Globus pallidus (tissue), 1 donor: Measurements from ENCODE around the gene ANO2.

Experiments used
- DNase-seq: peaks from one replicate; pipeline ENCODE4 v3.0.0-alpha.2; 2015; ENCODE audit warnings: low spot score

Gene ANO2

DNA sequence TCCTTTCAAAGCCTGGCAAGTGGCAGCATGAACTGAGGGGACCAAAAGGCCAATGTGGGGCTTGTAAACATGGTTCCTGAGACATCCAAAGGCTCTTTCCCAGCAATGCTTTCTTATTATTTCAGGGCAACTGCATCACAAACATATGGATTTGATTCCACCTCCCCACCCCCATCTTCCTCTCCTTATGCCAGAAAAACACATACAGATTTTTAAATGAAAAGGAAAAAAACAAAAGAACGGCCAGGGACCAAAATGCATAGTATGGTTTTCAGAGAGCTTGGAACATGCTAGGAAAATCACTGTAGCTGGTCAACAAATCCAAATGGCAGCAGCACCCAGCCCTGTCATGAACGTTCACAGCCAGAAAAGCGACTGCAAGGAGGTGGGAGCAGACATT, 167.6 kb downstream of the ANO2 start:
- DNase-seq, result no peak

DNA sequence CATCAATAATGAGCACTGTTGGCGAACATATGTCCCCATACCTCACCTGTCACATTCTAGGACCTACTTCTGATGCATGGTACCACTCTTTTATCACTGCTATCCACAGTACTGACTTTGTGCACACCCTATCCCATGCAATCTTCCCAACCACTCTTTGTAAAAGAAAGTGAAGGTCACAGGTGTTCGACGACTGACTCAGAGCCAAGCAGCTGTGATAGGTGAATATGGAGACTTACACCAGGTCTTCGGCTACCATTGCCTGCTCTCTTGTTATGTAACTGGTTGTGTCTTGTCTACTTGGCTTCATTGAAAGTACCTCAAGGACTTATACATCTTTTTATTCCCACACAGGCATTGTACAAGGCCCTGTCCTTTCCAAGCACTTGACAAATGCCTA, 169.0 kb downstream of the ANO2 start:
- no peak for DNase-seq

DNA sequence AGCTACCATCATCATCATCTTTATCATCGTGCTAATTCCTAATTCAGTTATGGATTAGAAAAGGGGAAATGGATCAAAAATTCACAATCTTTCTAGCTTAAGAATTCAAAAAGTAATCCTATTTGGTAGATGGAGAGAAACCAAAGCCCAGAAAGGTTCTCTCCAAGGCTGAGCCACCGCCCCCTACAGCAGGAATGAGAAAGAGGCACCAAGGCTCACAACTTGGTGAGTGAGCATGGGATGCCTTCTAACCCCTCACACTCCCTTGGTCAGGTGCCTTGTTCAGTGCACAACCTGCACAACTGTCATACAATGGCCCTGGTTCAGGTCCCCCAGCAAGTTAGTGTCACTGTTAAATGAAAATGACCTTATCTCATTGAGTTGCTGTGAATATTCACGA, 171.5 kb downstream of the ANO2 start:
- DNase-seq, result no peak

DNA sequence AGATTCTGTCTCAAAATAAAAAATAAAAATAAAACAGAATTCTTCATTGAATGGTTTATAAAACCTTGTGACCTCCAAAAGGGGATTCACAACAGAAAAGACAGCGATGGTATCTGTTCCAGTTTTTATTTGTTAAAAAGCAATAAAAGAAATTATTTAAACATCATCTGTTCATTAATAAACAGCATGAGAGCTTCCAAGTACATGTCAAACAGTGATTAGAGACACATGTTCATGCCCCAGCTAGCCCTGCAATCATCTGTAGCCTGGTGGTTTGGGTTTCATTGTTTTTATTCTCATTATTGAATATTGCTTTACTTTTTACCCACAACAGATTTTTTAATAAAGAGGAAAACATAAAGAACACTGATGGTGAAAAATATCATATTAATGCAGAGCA, 173.3 kb downstream of the ANO2 start:
- DNase-seq, result no peak

DNA sequence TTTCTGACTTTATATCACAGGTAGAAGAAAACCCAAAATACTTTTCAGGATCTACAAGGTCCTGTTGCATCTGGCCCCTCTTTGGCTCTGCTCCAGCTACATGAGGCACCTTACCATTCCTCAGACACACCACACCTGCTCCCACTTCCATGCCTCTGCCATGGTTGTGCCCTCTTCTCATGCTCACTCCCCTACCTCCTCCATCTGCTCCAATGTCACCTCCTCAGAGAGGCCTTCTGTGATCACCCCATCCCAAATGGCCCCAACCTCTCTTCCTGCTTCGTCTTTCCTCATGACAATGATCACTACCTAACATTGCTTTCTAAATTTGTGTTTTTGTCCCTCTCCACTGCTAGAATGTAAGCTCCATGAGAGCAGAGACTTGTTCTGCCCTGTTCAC, 174.3 kb downstream of the ANO2 start:
- DNase-seq, result no peak

DNA sequence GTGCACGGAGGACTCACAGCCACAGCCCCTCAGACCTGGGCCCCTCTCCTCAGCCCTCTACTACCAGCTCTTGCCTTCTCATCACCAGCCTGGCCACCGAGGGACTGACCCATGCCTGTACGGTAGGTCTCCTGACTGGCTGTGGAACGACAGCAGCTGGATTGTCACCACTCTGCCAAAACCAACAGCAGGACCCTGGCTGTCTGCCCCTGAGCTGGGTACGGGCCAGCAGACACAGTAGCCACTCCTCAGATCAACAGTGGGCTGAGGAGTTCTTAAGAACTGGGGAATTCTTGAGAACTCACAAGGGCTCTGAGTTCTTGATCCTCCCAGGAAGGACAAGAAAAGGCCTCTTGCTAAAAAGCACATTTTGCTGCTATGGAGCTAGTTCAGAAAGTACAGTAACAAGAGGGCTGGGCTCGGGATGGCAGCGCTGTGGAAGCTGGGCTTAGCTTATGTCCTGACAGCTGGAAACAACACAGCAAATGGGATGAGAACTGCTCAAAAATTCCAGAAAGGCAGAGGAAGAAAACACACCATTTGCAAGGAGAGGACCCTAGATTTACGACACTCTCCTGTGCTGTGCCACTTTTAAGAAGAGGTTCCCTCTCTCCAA, 176.4 kb downstream of the ANO2 start:
- no peak for DNase-seq

DNA sequence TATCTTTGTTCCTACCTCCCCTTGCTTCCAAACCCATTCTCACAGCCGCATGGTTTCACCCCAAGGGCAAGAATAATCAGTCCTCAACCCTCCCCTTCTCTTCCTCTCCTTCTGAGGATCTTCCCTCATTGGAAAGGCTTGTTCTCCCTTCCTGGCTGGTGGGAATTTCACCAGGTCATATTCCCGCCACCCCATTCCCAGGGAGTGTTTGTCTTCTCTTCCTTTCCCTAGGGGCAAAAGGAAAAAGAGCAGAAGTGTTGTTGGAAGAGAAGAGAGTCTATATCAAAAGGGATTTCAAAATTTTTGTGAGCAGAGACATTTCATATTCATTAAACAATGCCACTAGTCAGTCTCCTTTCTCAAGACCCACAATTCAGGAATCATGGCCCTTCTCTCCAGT, 176.9 kb downstream of the ANO2 start:
- DNase-seq, result no peak

DNA sequence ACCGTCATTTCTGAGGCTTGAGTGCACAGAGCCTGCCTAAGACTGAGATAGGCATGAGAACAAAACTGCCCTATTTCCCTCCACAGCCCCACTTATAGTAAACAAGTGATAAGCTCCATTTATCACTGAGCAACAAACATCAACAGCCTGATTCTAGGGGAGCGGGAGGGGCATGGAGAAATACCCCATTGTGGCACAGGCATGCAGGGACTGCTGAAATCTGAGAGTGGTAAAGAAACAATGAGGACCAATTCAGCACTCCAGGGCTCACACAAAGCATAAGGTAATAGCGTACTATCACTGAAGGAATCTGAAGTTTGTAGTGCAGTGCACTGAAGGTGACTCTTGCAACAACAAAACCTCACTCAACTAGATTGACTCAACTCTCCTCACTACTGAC, 186.7 kb downstream of the ANO2 start:
- no peak for DNase-seq

DNA sequence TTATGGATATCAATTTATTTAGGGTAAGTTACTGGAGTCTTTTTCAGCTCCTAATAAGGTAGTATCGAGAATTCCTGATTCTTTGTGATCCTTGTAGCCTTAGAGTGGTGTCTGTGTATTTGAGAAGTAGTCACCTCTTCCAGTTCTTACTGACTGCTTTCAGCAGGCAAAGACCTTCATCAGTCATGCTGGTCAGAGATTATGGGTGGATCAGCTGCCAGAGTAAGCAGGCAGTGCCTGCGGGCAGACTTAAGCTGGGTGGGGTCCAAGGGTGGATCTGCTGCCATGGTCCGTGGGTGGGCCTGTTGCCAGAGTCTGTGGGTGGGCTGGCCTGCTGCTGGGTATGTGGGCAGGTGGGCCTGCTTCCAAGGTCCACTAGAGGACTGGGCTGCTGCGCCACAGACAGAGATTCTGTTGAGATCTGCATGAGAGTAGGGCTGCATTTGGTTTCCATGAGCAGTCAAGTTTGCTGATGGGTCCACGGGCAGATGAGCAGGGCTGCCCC, 188.7 kb downstream of the ANO2 start:
- DNase-seq, result no peak

DNA sequence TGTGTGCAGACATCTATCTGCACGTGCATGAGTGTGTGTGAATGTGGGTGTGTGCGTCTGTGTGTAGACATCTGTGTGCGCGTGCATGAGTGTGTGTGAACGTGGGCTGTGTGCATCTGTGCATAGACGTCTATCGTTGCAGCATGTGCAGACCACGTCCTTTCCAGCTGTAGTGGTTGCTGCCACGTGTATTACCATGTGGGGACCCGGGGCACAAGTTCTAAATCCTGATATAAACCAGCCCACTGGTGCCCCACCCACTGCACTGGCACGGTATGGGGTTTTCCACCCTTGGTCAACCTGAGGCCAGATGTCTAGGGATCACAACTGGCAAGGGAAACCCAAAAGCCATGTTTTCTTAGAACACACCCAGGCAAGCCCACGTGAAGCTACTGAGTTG, 197.0 kb downstream of the ANO2 start:
- DNase-seq, result no peak

DNA sequence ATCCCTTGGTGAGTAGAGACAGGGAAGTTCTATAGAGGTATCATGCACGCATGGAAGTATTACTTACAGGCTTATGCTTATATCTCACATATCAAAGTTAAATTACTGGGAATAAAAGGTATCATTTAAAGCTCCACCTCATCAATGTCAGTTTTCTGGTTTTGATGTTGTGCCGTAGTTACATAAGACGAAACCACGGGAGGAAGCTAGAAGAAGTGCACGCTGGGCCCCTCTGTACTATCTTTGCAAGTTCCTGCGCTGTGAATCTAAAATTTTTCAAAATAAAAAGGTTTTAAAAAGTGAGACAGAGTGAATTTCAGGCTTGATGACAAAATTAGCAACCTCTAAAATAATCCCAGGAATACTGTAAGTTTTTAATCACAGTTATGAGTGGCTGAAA, 198.1 kb downstream of the ANO2 start:
- no peak for DNase-seq

DNA sequence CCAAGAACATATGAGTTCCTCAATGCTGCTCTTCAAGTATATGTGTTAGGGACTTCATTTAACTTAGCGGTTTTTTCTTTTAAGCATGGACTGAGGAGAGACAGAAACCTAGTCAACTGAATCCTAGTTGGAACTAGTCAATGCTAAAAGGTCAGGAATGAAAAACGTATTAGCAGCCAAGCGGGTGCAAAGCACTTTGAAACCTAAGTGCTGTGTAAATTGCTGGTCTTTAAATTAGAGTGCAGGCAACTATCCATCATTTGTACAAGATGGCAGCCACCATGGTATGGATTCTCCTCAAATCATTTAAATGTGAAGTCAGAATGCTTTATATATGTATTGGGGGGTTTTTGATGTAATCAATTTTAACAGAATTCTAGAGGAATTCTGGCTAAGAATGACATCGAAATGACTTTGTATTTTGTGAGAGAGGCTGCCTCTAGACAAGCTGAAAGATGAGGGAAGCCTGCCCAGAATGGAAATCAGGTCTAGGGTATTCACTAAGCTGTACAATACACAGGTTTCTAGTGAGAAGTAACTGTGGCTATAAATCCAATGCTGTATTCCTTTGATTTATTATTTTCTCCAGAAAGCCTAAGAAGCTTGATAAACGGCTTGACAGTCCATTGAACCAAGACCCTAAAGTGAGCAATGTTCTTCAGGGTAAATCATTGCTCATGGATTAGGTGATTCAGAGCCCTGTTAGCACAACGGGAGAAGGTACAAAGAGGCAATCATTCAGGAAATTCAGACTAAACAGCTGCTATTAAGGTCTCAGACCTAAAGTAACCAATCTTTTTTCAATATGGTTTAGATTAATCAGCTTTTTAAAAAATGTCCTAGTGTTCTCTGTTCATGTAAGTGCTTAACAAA, 198.8 kb downstream of the ANO2 start:
- no peak for DNase-seq

DNA sequence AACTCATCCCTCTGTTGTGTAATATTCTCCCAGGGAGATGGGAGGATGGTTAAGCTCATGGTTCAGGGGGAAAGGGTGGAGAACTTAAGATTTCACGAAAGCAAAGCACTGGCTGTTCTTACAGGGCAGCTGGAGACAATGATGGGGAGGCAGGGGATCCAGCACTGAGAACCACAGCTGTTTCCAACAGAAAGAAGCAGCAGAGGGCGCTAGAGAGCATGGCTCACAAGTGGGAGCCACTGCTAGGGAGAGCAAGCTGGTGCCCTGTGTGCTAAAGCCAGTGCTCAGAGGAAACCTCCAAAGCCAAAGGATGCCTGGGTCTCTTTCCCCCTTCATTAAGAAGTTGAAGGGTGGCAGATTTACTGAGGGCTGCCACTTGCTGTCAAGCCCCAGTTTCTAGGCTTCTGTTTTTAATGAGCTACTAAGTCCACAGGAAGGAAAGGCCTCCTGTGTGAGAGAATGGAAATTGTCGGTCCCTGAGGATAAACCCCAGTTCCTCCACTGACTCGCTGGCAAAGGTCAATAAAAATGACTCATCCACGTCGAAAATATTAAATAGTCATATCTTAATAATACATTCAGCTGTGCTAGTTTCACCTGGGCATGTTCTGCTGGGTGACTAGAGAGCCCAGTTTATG, 199.7 kb downstream of the ANO2 start:
- peak; percentile 61 for DNase-seq

DNA sequence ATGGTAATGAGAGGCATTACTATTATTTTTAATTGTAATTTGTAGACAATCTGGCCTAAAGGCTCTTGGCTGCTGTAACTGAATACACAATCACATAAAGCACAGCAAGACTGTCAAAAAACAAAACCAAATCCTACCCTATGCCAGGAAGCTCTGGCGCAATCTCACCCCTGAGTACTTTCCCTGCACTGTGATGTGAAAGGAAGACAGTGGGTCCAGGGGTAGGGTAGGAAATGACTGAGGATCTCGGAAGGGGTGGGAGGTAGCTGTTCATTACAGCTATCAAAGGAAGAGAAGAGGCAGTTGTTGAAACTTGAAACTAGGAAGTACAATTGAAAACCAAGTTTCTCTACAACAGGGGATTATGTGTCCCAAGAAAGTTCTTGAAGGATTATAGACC, 202.8 kb downstream of the ANO2 start:
- no peak for DNase-seq

DNA sequence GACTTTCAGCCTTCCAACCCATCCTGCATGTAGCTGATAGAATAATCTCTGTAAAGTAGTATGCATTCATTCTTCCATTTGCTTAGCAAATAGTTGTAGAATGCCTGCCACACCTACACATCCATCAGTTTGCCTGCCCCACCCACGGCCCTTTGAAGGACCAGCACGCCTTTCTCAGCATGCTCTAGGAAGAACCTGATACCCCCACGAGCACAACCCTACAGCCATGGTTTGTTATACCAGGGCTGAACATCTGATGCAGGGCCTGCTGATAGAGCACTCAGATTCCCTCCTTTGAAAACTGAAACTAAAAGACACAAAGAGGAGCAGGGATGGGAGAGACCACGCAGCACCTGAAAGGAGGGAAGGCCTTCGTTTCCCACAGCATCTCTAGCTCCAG, 205.1 kb downstream of the ANO2 start:
- no peak for DNase-seq

DNA sequence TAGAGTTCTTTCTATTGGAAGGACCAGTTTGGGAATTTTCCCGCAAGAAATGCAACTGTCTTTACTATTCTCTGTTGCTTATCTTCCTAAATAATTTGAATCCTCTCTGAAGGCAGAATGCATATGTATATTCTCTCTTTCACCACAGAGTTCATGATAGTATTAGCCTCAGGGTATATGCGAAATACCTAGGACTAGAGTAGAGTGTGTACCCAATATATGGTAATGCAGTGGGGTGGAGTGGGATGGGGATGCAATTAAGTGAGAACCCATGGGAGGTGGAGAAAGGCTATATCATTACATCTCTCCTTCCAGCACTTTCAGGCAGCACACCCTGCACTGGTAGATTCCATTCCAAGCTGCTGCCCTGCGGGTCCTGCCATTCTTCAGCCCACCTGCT, 207.3 kb downstream of the ANO2 start:
- no peak for DNase-seq

DNA sequence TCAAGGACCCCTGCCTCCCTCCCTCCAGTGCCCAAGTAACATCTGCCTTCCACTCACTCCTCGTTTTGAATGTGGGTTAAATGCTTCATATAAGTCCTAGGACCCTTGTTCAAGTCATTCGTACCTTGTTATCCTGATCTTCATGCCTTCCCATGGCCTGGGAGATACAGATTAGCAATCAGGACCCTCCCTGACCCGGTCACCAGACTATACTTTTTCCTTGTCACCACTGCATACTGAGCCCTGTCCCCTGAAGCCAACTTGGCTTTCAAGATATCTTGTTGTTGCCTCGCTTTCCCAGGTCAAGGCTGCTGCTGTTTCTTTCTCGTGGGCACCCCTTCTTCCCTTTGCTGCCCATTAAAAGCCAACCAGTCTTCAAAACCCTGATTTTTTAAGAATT, 208.5 kb downstream of the ANO2 start:
- DNase-seq, result no peak

DNA sequence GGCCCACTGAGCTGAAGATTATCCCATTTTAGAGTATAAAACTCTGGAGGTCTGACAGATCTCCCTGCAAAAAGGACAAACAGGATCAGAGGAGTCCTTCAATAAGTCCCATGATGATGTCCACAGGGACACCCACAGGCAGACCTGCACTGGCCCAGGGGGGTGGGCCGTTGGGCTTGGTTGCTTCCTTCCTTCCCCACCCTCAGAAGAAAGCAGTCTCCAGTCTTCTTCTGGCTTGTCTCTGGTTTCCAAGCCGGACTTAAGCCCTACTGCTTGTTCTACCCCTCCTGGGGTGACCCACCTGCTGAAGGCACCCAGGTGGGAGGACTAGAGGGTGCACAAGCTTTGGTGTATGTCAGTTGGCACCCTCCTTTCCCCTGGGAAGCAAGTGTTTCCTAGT, 209.0 kb downstream of the ANO2 start:
- no peak for DNase-seq

DNA sequence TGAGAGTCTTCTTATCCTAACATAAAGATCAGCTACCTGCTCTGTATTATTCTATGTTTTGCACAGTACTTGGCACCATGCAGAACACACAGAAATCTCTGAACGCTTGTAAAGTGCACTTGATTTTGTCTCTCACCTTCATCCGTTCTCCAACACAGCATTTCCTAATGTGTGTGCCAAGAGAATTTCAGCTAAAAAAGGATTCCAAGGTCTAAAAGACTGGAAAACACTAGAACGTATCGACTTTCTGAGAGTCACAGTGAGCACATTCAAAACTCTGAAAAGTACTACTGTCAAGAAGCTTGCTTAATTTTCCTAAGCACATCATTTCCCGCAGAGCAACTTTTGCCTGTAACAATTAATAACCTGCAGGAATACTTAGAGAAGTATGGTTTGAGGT, 211.1 kb downstream of the ANO2 start:
- DNase-seq, result no peak

DNA sequence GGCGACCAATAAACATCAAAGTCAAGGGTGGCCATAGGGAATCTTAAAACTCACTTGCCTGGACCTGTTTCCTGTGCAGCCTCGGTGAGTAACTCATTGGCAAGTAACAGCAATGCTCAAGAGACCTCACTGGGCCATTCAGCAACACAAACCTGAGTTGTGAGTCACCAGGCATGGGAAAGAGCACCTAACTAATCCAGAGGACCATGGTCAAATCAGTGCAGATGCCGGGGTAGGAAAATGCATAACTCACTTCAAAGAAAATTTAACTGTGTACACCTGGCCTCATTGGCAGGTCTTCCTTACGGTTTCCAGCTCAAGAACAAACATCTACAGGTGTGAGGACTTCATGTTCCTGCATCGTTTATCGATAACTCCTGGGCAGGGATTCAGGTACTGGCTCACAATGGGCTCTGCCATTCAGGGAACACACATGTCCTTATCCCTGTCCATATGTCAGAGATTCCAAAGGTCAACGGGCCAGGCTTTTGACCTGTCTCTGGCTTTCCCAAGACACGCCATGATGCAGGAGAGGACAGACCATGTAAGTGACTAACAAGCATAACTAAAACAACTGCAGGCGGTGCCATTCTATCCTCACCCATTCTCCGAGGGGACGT, 211.8 kb downstream of the ANO2 start:
- DNase-seq, result no peak

DNA sequence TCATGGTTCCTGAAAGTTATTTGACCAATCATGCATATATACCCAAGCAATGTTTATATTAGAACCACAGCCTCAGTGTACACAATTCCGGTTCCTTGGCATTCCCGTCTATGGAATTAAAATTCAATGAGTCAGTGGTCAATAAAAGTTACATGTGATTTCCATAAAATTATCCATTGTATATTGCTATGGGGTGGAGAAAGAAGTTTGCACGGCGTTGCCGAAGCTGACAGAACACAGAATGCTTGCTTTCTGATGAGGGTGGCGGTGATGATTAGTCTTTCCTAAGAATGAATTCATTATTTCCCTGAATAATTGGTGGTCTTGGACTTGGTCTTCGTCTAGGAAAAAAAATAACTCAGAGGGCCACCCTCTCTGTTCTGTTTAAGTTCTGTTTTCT, 214.1 kb downstream of the ANO2 start:
- no peak for DNase-seq

DNA sequence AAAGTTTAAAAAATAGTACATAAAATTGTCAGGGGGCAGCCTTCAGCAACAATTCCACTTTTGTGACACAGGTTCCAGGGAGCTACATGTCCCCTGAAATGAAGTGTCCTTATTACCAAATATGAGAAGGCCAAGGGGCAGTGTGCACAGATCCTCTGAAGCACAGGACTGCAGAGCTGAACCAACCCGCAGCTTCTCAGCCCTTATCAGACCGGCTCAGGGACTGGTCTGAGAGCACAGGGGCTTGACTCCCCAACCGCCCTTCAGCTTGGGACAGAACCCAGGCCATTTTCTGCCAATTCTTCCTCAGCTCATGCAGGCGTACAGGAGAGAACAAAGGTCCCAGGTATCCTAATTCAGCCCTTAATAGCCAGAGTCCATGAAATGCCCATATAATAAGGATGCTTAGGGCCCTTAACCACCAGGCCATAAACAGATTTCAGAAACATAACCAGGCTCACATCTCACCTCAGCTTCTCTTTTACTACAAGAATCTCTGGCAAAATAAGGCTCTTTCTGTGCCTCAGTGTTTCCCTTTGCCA, 221.3 kb downstream of the ANO2 start:
- DNase-seq, result no peak

DNA sequence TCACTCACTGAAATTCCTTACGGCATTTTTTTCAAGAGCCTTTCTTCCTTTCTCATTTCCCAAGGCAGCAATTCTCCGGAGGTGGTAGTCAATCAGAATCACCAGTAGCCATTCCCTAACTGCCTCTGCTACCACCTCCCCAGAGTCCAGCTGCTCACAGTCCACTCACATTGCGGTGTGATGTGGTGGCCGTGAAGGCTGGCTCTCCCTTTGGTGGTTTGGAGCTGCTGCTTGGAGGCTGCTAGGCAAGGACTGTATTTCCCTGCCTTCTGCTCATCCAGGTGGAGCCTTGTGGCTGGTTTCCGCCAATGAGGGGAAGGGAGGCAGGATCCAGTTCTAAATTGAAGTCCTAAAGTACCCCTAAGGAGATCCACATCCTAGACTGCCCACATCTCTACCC, 222.0 kb downstream of the ANO2 start:
- no peak for DNase-seq
